Activated naive CD8-positive, alpha-beta T cell treated with anti-CD3 and anti-CD28 coated beads, Interleukin-2, amount 50 U/mL, for 16 hours (primary cell): ENCODE results near the gene TUBA1A.
A peak's percentile ranks its signal among the peaks of the same experiment; 100 is the strongest.
"Not testable (repeated sequence)": the region's sequence is repeated elsewhere in the genome, so short reads cannot be mapped to it uniquely, and the experiment has no call there.

Experiments
- DNase-seq: peaks from one replicate; pipeline ENCODE4 v3.0.0-alpha.2; 2020; ENCODE audit warnings: low read depth, low spot score

TUBA1A gene

DNA sequence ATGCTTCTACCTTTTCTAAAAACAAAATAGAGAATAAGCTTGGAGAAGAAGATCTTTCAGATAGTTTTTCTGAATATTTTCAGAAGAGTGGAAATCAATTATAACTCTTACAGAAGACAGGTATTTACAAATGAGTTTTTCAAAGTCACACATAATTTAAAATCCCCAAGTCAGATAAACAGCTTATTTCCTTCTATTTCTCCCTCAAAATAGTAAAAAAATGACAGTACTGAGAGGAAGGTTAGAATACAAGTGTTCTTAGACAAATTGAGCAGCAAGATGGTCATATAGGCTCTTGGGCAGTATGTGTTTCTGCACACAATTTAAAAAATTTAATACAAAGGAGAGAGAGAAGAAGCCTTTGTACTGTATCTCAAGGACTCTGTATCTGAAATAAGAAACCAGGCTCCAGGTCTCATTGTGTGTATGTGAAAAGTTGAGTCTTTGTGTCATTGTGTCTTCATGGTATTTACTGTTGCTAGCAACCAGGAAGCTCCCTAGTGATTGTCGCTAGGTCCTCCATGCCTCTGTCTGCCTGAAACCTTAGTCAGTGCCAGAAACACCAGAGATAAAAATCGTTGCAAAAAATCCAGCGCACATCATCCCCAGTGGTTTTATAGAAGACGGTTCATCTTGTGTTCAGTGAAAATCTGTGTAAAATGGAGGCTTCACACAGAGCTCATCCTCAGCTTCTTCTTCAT is 12.9 kb upstream of the TUBA1A start:
- no peak for DNase-seq

DNA sequence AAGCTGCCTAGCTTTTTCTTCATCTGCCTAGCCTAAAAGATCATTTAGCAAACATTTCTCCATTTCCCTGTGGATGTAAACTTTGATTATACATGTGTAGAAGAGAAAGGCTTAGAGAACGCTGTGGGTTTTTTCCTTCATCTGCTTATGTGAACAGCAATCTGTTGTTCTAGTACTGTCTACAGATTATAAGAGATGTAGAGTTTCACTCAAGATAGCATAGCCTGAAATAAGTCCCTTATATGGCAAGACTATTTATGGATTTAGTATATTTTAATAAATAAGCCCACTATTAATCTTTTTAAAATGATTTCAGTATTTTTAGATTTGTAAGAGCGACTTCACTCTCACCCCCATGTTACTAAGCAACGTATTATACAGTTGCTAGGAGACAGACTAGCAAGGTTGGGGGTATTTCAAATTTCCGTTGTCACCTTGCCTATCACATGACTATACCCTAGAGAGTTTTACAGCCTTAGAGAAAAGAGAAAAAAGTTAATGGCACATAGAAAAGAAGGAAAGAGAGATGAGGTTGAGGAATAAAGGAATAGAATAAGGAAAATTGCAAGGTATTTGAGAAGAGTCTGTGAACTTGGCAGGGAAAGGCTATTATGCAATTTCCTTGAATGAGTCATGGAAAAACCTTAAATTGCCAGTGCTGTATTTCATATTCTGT is 12.2 kb upstream of the TUBA1A start:
- no peak for DNase-seq

DNA sequence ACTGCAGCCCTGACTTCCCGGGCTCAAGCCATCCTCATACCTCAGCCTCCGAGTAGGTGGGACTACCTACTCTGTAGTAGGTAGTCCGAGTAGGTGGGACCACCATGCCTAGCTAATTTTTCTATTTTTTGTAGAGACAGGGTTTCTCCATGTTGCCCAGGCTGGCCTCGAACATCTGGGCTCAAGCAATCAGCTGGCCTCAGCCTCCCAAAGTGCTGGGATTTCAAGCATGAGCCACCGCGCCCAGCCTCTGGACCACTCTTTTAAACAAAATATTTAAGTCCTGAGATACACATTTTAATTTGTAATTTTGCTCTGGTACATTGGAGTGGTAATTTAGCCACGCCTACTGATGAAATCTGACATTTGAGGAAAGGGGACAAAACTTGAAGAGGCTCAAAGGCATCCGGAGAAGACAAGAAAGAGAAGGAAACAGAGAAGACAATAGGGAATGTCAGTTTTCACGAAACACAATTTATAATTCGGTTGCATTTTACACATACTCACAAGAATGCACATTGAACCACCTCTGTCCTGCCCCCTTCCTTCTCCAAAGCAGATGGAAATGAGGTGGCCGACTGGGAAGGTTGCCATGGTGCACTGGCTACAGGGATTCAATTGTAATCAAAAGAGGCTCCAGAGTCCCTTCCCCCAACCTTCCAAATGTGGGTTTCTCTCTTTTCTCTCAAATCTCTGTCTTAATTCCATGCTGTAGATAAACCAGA is 9.7 kb upstream of the TUBA1A start:
- no peak for DNase-seq

DNA sequence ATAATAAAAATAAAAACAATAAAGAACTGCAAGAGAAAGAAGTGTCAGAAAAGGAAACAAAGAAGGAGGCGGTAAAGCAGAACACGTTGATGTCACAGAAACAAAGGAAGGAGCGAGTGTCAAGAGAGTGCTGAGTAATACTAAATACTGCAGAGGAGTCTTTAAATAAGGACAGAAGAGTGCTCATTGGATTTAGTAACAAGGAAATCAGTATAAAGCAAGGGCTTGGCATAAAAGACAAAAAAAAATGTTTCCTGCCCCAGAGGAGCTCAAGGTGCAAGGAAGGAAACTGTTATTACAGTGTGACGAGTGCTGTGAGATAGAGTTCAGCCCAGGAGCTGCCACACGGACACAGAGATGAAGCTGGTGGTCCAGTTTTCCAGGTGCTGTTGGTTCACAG is 8.4 kb upstream of the TUBA1A start:
- no peak for DNase-seq

DNA sequence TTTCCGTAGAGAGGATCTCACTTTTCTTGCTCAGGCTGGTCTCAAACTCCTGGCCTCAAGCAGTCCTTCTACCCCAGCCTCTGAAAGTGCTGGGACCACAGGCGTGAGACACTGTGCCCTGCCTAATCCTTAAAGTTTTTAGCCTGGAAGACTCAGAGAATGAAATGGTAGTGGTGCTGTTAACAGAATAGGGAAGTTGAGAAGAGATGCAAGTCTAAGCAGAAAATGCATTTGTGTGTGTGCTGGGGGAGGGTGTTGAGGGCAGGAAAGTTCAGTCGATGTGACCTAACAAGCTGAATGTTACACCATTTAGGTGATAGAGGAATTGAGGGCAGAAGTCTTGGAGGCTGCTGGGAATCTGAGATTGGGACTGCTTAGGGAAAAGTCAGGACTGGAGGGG is 6.9 kb upstream of the TUBA1A start:
- DNase-seq: no peak

DNA sequence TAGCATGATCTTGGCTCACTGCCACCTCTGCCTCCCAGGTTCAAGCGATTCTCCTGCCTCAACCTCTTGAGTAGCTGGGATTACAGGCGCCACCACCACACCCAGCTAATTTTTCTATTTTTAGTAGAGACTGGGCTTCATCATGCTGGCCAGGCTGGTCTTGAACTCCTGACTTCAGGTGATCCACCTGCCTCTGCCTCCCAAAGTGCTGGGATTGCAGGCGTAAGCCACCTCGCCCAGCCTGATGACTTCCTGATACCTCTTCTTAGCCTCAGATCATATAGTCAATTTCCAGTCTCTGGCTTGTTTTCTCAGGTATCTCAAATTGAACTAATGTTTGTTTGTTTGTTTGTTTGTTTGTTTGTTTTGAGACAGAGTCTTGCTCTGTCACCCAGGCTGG is 4.9 kb upstream of the TUBA1A start:
- not testable (repeated sequence) for DNase-seq

DNA sequence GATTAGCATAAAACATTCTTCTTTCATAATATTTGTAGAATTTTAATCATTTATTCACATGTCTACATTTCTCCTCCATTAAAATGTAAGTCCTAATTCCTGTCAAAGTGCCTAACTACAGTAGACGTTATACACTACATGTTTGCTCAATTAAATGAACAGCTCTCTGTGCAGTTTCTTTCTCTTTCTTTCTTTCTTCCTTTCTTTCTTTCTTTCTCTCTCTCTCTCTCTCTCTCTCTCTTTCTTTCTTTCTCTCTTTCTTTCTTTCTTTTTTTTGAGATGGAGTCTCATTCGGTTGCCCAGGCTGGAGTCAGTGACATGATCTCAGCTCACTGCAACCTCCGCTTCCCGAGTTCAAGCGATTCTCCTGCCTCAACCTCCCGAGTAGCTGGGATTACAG is 2.6 kb upstream of the TUBA1A start:
- not testable (repeated sequence) for DNase-seq

DNA sequence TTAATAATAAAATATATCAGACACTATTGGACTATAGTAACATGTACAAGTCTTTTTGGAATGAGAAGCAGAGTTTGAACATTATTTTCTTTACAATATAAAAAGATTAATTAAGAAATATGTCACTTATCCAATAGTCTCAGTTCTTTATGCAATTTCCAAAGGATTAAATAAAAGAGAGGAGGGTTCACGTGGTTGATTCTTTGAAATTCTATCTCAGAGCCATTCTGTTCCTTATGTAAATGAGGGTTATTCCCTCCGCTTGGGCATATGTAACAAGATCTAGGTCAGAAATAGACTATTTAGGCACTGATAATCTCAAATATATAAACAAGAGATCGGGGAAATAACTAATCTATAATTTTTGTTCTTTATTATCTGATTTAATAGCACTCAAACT is 2.1 kb upstream of the TUBA1A start:
- DNase-seq: no peak

GRCh38 chr12:49189731-49190716 is 1.1 kb upstream of the TUBA1A start:
- DNase-seq: no peak

- DNase-seq: peak; percentile 29
These were observed 522 bp downstream of the TUBA1A start for GRCh38 chr12:49188201-49188915.

DNA sequence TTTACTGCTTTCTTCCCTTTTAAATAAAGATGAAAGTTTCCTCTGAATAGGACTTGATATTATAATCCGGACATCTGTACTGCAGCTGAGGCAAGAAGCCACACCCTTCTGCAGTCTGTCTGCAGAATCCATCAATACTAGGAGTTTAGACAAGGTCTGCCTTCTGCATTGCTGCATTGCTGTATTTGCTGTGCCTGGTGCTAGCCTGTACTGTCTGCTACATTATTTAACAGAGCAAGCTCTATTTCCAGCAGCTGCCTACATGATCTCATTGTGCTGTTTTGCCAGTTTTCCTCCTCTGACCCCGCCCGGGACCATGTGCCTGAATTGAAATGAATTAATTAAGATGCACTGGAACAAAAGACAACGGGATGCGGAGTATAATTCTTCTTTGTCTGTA is 1.7 kb downstream of the TUBA1A start:
- no peak for DNase-seq

DNA sequence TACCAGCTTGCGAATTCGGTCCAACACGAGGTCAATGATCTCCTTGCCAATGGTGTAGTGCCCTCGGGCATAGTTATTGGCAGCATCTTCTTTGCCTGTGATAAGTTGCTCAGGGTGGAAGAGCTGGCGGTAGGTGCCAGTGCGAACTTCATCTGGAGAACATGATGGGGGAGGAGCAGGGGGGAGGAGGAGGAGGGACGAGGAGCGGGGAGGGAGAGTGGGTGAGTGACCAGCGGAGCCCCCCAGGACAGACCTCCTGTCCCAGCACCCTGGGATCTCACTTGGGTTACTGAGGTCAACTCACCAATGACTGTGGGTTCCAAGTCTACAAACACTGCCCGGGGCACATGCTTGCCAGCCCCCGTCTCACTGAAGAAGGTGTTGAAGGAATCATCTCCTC is 2.6 kb downstream of the TUBA1A start:
- DNase-seq: not testable (repeated sequence)

GRCh38 chr12:49184697-49185096 is 4.2 kb downstream of the TUBA1A start:
- DNase-seq: not testable (repeated sequence)

GRCh38 chr12:49183214-49183950 is 5.5 kb downstream of the TUBA1A start:
- DNase-seq: not testable (repeated sequence)

- no peak for DNase-seq
These were observed 14.7 kb downstream of the TUBA1A start for GRCh38 chr12:49174218-49174617.

DNA sequence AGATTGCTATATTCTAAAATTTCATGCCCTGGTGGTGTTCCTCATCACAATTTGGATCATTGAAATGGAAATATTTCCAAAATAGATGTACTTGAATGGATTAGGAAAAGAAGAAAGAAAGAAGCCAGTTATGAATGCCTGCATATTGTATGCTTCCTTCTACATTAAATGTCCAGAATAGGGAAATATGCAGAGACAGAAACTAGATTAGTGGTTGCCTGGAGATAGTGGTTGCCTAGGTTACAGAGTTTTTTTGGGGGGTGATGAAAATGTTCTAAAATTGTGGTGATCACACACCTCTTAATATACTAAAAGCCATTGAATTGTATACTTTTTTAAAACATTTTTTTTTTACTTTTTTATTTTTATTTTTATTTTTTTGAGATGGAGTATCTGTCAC is 18.0 kb downstream of the TUBA1A start:
- DNase-seq: no peak

GRCh38 chr12:49165114-49165513 is 23.8 kb downstream of the TUBA1A start:
- no peak for DNase-seq

DNA sequence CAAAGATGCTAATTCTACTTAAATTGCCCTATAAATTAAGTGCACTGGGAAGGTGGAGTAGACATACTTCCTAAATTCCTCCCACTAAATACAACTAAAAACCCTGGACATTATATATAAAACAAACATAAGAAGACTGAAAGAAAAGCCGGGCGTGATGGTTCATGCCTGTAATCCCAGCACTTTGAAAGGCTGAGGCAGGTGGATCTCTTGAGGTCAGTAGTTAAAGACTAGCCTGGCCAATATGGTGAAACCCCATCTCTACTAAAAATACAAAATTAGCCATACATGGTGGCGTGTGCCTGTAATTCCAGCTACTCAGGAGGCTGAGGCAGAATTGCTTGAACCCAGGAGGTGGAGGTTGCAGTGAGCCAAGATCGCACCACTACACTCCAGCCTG is 27.0 kb downstream of the TUBA1A start:
- not testable (repeated sequence) for DNase-seq

GRCh38 chr12:49161092-49161795 is 27.6 kb downstream of the TUBA1A start:
- no peak for DNase-seq

GRCh38 chr12:49160399-49160798 is 28.5 kb downstream of the TUBA1A start:
- no peak for DNase-seq
